Epithelial cell of esophagus (primary cell): ENCODE data around the gene NUDCD3.

Experiments
- DNase-seq: peaks from one replicate; pipeline ENCODE4 v3.0.0; 2010; ENCODE audit warnings: low read depth
- H3K4me3 ChIP-seq: 2 replicates; pipeline ENCODE4 v1.5.1; 2011; ENCODE audit warnings: mild to moderate bottlenecking, low read length, control low read depth
- CTCF ChIP-seq: IDR thresholded peaks from 2 replicates; pipeline ENCODE4 v1.5.1; 2011; ENCODE audit warnings: low read depth, mild to moderate bottlenecking, low read length, control low read depth, inconsistent platforms; ENCODE audit not compliant: insufficient read depth; ENCODE audit errors: missing control alignments

The NUDCD3 gene

DNA sequence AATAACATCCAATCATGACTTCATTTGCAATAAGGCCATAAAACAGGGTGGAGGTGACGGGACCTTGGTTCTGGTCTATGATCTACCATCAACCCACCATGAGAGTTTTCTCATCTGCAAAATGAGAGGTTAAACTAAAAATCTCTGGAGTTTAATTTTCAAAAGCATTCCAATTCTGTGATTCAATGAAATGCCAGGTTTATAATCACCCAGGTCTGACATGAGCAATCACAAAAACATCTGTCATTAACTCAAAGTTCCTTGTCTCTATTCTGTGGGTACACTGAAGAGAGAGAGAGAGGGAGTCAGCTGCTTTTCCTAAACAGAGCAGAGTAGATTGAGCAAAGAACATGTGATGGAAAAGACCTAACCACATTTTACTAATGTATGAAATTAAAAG, 75.4 kb downstream of the NUDCD3 start:
- peak; percentile 59 for DNase-seq
- TF ChIP-seq CTCF: no peak

GRCh38 chr7:44411306-44411705, 79.2 kb downstream of the NUDCD3 start:
- no peak for TF ChIP-seq CTCF
- no peak overlapping the region for H3K4me3 ChIP-seq
- DNase-seq: no peak

More for the DNA sequence above, 75.4 kb downstream of the NUDCD3 start:
- H3K4me3 ChIP-seq: no peak overlapping the region

- no peak for DNase-seq
- TF ChIP-seq CTCF: no peak
These were observed 81.9 kb downstream of the NUDCD3 start for GRCh38 chr7:44408596-44408995.

DNA sequence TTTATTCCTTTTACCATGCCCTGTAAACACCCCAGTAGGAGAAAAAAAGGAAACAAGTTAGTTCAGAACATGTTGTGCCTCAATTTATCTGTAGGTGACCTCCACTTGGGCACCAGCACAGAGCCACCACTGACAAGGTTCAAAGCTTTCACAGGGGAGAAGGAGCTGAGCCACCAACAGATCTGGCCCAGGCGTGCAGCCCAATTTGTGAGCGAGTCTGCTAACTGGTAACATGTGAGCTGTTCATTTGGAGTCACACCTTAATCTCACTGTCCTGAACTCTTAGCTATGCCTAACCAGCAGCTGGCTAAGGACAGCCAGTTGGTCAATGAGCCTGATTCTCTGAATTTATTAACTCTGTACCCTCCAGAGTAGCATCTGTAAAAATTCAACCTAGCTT, 86.7 kb downstream of the NUDCD3 start:
- no peak for TF ChIP-seq CTCF
- H3K4me3 ChIP-seq: no peak overlapping the region
- no peak for DNase-seq

More at GRCh38 chr7:44408596-44408995, 81.9 kb downstream of the NUDCD3 start:
- no peak overlapping the region for H3K4me3 ChIP-seq

- H3K4me3 ChIP-seq: no peak overlapping the region
- no peak for DNase-seq
- TF ChIP-seq CTCF: no peak
These were observed 87.2 kb downstream of the NUDCD3 start for GRCh38 chr7:44403176-44403759.

DNA sequence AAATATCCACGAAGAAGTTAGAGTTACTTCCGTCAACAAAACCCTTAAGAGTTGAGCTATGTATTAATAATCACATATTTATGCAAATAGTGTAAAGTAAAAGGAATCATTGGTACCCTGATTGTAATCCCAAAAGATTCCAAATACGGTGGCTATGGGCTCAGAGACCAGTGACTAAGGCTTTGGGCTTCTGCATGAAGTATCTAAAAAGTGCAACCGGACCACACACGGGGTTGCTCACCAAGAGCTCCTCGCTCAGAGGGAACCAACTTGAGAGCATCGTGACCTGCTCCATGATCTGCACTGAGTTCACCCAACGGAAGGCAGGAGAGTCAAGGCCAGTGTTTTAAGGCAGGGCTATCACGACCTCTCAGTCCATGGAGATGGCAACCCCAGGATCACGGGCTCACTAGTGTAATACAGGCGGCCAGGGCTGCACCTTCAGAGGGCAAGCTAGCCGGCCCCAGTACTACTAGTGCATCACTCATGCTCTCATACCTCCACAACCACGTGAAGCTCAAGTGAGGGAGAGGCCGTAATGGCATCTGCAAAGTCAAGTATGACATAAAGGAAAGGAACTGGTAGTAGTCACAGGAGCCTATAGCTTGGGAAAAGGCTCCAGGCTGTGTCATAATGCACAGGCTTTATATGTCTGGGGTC, 87.9 kb downstream of the NUDCD3 start:
- TF ChIP-seq CTCF: no peak
- H3K4me3 ChIP-seq: no peak overlapping the region
- no peak for DNase-seq

DNA sequence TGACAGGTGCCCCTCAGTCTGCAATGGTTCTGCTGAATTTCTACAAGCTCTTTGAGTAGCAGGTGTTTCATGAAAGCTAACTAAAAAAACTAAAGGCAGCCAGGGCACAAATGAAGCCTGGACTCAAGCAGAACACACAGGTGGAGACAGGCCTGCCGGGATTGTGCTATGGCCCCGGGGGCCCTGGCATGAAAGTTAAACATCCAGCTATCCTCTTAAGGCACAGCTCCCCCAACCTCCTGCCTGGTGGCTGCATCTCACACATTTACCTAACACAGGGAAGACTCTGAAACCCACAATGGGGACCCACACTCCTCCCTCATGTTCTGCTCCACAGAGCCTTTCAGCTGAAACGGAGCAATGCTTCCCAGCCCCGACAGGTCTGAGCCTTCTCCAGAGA, 88.8 kb downstream of the NUDCD3 start:
- no peak for DNase-seq
- no peak for TF ChIP-seq CTCF

More for the DNA sequence above, 88.8 kb downstream of the NUDCD3 start:
- no peak overlapping the region for H3K4me3 ChIP-seq
